Psoas muscle (tissue), 8 donors: ENCODE data around the gene ABCB8. TPM values are rescaled to one million over a fixed set of nuclear protein-coding genes. Genes with fewer than 3 reads are reported as not detected.

ENCODE experiments used
- ATAC-seq, 4 donors: fragments of 200-7000 bp; cut with Tn5 transposase; one replicate each; pipeline ENCODE4 v1.9.1; 2020; ENCODE audit warnings: moderate library complexity in 3 of 4, mild to moderate bottlenecking in 2 of 4
- DNase-seq, 2 donors: peaks; one replicate each; pipeline ENCODE4 v3.0.0-alpha.2; 2020
- H3K27ac ChIP-seq: fragments of 200-600 bp; one replicate; pipeline ENCODE4 v1.8.0; 2022
- H3K27me3 ChIP-seq, 3 donors: fragments of 200-600 bp in 1 of 3; one replicate each; pipeline versions ENCODE4 v1.6.1 to v1.8.0; 2013 to 2022; ENCODE audit warnings: low read length in 2 of 3, mild to moderate bottlenecking in 2 of 3, moderate library complexity in 1 of 3; ENCODE audit not compliant: insufficient read depth in 3 of 3
- H3K36me3 ChIP-seq, 2 donors: fragments of 200-600 bp in 1 of 2; one replicate each; pipeline versions ENCODE4 v1.6.1 to v1.8.0; 2013 to 2022; ENCODE audit warnings: low read depth in 1 of 2, mild to moderate bottlenecking in 1 of 2, moderate library complexity in 1 of 2; ENCODE audit not compliant: insufficient read depth in 1 of 2
- H3K4me1 ChIP-seq: fragments of 200-600 bp; one replicate; pipeline ENCODE4 v1.8.0; 2022
- H3K4me3 ChIP-seq: fragments of 200-600 bp; one replicate; pipeline ENCODE4 v1.8.0; 2022; ENCODE audit warnings: mild to moderate bottlenecking
- H3K9me3 ChIP-seq: fragments of 200-600 bp; one replicate; pipeline ENCODE4 v1.8.0; 2022
- WGBS, 3 donors: extraction: QIAGEN DNeasy Blood & Tissue Kit; methylation state at CpG; one replicate each; pipeline versions ENCODE4 v1.1.6 to v1.1.7; 2013; 5-methylcytosine and 5-hydroxymethylcytosine counted together
- intact Hi-C, 2 donors: fragments of 100-400 bp; cut with DNase I; formaldehyde crosslinking; loops; one replicate each; pipeline versions ENCODE4 v1.11.0 to v1.14.2; 2022
- polyA plus RNA-seq, 3 donors: library from polyadenylated mRNA; stranded (reverse); fragments of 200-250 nt; gene quantifications; one replicate each; pipeline ENCODE4 v1.2.3, GENCODE V29; 2013
- total RNA-seq, 4 donors: library from RNA; stranded (reverse); fragmentation: NEBNext Ultra II Directional in 2 of 4; extraction: Animal tissue kit (Norgen Biotek cat#: 25700) in 2 of 4; gene quantifications; one replicate each; pipeline versions ENCODE4 v1.2.1 to v1.2.4, GENCODE V29; 2021 to 2023
- TF ChIP-seq, protein P1 (sequence below): fragments of 200-600 bp; IDR thresholded peaks from one replicate; pipeline ENCODE4 v1.8.0; 2022; ENCODE audit warnings: antibody characterized with exemption
- donor health status: healthy with polysubstance abuse.
- donor health status: DM: no; HTN: no; CAD: no; lungs with moderate emphysema.
- donor health status: Bipolar disorder and iron deficiency.
- donor health status: healthy.
- donor health status: DM: yes; HTN: yes; CAD: no.
- donor health status: DM: no; HTN: no; CAD: no.
- donor health status: DM: no; HTN: no; CAD: no.
- donor health status: DM: yes; HTN: yes; CAD: no.

The ABCB8 gene
- total and polyA plus RNA-seq, 7 donors: 9.3 to 20.7 (median 16.6) TPM

DNA sequence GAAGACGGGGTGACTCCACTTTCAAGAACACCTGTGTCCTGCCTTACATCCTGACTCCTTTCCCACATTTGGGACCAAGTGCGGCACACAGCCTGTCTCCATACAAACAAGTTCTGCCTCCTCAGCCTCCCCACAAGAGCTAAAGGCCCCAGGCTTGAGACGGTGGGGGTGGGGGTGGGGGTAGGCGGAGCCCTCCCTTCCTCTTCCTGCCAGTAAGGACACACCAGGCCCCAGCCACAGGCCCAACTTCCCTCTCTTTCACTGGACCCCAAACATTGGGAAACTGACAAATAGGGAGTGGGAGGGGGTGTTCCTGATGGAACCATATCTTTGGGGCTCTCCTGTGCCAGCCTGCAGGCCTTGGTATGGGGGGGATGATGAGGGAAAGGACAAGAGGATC is 24.8 kb downstream of the ABCB8 start:
- no peak for ATAC-seq
- WGBS, 3 donors: 71 to 80% (median 78%) methylated on average over 4 of the region's 4 CpGs
- peaks cover 9% of the 10 kb centered on the region for H3K4me1 ChIP-seq

DNA sequence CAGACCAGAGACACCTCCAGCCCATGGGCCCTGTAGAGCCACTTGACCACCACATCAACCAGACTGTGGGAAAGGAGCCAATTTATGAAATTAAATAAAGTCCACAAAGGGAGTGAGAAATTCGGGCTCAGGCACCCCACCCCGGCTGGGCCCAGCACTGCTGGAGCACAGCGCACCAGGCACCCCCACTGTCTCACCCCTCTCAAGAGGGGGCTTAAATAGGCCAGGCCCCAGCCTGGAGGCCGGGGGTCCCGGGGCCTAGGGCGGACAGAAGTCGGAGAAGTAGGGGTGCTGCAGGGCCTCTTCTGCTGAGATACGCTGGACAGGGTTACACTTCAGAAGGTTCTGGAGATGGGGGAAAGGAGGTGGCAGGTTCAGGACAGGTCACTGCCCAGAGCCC is 25.5 kb downstream of the ABCB8 start:
- DNase-seq (no peak), ATAC-seq (no peak)
- WGBS, 3 donors: 89 to 94% (median 91%) methylated on average over 8 of the region's 8 CpGs
- Histone ChIP-seq H3K4me1 (peaks cover 13% of the 10 kb centered on the region), H3K27me3 (peaks cover 0 to 2% (median 0%) of the 10 kb centered on the region in 3 donors), H3K9me3 (no peaks in the 10 kb centered on the region), H3K27ac (no peak overlapping the region), H3K4me3 (no peak overlapping the region), H3K36me3 (no peaks in the 10 kb centered on the region)
- intact Hi-C loops: no loop called here
- TF ChIP-seq, protein P1, sequence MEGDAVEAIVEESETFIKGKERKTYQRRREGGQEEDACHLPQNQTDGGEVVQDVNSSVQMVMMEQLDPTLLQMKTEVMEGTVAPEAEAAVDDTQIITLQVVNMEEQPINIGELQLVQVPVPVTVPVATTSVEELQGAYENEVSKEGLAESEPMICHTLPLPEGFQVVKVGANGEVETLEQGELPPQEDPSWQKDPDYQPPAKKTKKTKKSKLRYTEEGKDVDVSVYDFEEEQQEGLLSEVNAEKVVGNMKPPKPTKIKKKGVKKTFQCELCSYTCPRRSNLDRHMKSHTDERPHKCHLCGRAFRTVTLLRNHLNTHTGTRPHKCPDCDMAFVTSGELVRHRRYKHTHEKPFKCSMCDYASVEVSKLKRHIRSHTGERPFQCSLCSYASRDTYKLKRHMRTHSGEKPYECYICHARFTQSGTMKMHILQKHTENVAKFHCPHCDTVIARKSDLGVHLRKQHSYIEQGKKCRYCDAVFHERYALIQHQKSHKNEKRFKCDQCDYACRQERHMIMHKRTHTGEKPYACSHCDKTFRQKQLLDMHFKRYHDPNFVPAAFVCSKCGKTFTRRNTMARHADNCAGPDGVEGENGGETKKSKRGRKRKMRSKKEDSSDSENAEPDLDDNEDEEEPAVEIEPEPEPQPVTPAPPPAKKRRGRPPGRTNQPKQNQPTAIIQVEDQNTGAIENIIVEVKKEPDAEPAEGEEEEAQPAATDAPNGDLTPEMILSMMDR: no peak

More for the DNA sequence above, 24.8 kb downstream of the ABCB8 start:
- Histone ChIP-seq H3K36me3 (no peaks in the 10 kb centered on the region), H3K9me3 (no peaks in the 10 kb centered on the region), H3K27me3 (peaks cover 0 to 2% (median 0%) of the 10 kb centered on the region in 3 donors), H3K27ac (no peak overlapping the region), H3K4me3 (no peak overlapping the region)
- no peak for DNase-seq
- intact Hi-C loops: no loop called here
- TF ChIP-seq, protein P1: no peak

DNA sequence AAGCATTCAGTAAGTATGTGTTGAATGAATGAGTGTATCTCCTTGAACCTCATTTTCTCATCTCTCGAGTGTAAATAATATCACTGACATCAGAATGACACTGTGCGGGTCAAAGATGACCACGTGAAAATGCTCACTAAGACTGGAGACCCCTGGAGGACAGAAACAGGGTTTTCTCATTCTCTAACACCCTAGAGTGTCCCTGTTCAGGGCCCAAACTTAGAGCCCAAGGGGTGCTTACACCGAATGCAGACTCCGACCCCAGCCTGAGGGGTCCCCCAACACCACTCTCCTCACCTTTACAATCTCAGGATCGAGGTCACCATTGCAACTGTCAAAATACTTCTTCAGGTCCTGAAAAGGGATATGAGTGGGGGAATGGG is 28.0 kb downstream of the ABCB8 start:
- no peaks in the 10 kb centered on the region for H3K36me3 ChIP-seq
- H3K27ac ChIP-seq: no peak overlapping the region
- peaks cover 24% of the 10 kb centered on the region for H3K4me1 ChIP-seq
- H3K4me3 ChIP-seq: no peak overlapping the region
- peaks cover 0 to 2% (median 0%) of the 10 kb centered on the region in 3 donors for H3K27me3 ChIP-seq
- WGBS, 3 donors: 82 to 90% (median 87%) methylated on average over 6 of the region's 6 CpGs
- no peak for ATAC-seq
- TF ChIP-seq, protein P1: no peak
- intact Hi-C loops: no loop called here
- no peak for DNase-seq
- no peaks in the 10 kb centered on the region for H3K9me3 ChIP-seq

DNA sequence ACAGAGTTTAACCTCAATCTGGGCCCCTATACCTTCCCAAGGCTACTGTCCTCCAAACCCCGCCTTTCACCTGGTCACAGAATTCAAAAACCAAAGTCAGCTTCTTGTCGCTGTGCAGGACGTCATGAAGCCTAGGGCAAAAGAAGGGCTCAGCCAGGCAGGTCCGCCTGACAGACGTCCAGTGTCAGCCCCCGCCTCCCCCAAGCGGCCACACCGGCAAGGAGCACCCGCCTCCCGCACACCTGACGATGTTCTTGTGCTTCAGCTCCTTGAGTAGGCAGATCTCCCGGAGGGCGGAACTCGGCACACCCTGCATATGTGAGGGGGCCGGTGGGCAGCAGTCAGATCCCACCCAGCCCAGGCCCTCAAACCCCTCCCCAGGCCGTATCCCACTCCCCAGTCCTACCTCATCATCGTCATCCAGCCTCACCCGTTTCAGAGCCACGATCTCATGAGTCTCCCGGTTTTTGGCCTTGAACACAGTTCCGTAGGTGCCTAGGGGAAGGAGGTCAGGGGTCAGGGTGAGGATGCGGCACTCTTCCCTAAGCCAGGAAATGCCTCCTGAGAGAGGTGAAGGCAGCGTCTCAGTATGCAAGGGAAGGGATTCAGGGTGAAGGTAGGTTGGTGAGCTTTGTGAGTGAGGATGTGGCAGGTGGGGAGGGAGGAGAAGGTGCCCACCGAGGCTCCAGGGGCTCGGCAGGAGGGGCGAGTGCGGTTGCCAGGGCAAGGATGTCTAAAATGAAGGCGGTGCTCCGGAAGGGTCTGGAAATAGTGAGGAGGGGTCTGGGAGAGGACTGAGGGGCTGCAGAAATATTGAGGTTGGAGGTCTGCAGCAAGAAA is 28.6 kb downstream of the ABCB8 start:
- DNase-seq (no peak), ATAC-seq (no peak)
- Histone ChIP-seq H3K4me1 (peaks cover 26% of the 10 kb centered on the region), H3K4me3 (peak overlapping the region; percentile 85), H3K9me3 (no peaks in the 10 kb centered on the region), H3K27ac (no peak overlapping the region), H3K36me3 (no peaks in the 10 kb centered on the region), H3K27me3 (peaks cover 0 to 2% (median 0%) of the 10 kb centered on the region in 3 donors)
- TF ChIP-seq, protein P1: no peak
- intact Hi-C loops: no loop called here
- 40 to 45% (median 41%) methylated on average over 29 of the region's 29 CpGs for WGBS, 3 donors
